Activated naive CD4-positive, alpha-beta T cell treated with anti-CD3 and anti-CD28 coated beads, Interleukin-2, amount 10 ng/mL, durations not matched to agents 7 days and 5 days (primary cell): ENCODE measurements around the gene MAP1S.
"Not testable (repeated sequence)": the region's sequence is repeated elsewhere in the genome, so short reads cannot be mapped to it uniquely, and the experiment has no call there.

Experiments used
- CTCF ChIA-PET: fragments of 350-600 bp; sonication (Branson Sonifier 250); formaldehyde crosslinking; loops from one replicate; lab custom pipeline; 2021; ENCODE audit warnings: antibody characterized with exemption; lab: Charles Lee
- DNase-seq: peaks from one replicate; pipeline ENCODE4 v3.0.0-alpha.2; 2020
- H3K27ac Mint-ChIP-seq: one replicate; pipeline ENCODE4 v1.8.0; 2021; ENCODE audit warnings: mild to moderate bottlenecking, moderate library complexity, mixed read lengths
- H3K27me3 Mint-ChIP-seq: one replicate; pipeline ENCODE4 v1.8.0; 2021; ENCODE audit warnings: mild to moderate bottlenecking, mixed read lengths
- H3K36me3 Mint-ChIP-seq: one replicate; pipeline ENCODE4 v1.8.0; 2021; ENCODE audit warnings: mixed read lengths
- H3K4me1 Mint-ChIP-seq: one replicate; pipeline ENCODE4 v1.8.0; 2021; ENCODE audit warnings: mixed read lengths
- H3K4me3 Mint-ChIP-seq: one replicate; pipeline ENCODE4 v1.8.0; 2021; ENCODE audit warnings: mild to moderate bottlenecking, moderate library complexity, mixed read lengths
- H3K9me3 Mint-ChIP-seq: one replicate; pipeline ENCODE4 v1.8.0; 2021; ENCODE audit warnings: mixed read lengths

MAP1S gene

DNA sequence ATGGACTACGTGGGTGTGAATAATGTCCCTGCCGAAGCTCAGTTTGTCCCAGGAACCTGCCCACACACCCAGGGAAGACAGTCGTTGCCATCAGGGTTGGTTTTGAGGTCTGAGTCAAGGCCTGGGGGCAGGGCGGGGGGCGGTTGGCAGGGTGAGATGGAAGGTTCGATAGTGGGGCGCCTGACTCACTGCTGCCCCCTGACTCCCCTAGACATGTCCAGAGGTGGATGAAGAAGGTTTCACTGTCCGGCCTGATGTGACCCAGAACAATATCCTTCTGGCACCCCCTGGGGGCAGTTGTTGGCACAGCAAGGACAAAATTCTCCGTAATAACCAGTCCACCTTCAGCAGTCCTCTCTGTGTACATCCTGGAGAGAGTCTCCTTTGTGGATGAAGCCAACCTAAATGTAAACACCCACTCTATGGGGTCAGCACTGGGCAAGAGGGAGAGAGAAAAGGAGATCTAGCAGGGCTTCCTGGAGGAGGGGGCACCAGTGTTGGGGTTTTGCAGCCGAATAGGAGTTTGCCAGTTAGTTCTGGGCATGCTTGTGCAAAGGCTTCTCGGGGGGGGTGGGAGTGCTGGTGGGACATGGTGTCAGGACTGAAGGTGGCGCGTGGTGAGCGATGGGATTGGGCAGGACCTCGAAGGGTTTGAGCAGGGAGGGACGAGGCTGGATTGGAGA lies 56.1 kb downstream of the MAP1S start:
- peaks cover 5% of the 10 kb centered on the region for H3K4me1 Mint-ChIP-seq
- H3K27me3 Mint-ChIP-seq = no peaks in the 10 kb centered on the region
- H3K36me3 Mint-ChIP-seq = peaks cover 52% of the 10 kb centered on the region
- DNase-seq = peak; percentile 54
- CTCF ChIA-PET = interaction anchor here (0.5 to 3.0 kb wide), 8 partner anchors 8 to 326 kb away, joined by 3 to 21 read pairs (median 4); partner anchors contain the start of gene MAP1S
- no peaks in the 10 kb centered on the region for H3K9me3 Mint-ChIP-seq
- H3K4me3 Mint-ChIP-seq = no peak overlapping the region
- H3K27ac Mint-ChIP-seq = no peak overlapping the region

DNA sequence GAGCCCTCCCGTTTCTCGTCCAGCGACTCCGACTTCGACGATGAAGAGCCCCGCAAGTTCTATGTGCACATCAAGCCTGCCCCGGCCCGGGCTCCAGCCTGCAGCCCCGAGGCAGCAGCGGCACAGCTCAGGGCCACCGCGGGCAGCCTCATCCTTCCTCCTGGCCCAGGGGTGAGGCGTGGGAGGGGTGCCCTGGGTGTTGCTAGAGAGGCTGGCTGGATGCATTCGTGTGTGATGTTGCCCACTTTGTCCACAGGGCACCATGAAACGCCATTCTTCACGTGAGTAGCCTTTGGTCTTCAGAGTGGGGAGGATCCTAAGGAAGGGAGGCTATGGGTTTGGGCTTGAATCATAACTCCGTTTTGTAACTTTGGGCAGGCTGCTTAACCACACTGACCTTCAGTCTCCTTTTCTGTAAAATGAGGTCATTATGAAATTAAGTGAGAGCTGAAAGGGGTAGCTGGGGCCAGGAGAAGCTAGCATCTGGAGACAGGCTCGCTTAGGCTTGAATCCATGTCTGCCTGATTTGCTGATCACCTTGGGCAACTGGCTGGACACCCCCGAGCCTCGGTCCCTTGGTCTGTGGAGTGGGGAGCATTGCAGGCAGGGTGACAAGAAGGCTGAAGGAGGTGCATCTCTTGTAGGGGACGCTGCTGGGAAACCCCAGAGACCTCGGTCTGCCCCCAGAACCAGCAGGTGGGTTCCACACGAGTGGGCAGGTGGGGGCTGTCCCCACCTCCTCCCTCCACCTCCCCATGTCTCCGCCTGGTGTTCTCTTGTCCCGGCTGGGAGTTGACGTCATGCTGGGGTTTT lies 56.9 kb downstream of the MAP1S start:
- Mint-ChIP-seq H3K36me3 (peaks cover 45% of the 10 kb centered on the region), H3K9me3 (no peaks in the 10 kb centered on the region), H3K27ac (no peak overlapping the region), H3K4me1 (peaks cover 5% of the 10 kb centered on the region), H3K4me3 (no peak overlapping the region), H3K27me3 (no peaks in the 10 kb centered on the region)
- no peak for DNase-seq
- CTCF ChIA-PET = interaction anchor here (1.5 to 3.0 kb wide), 3 partner anchors 52 to 79 kb away, joined by 3 to 21 read pairs (median 10); no protein-coding TSS in a partner anchor

DNA sequence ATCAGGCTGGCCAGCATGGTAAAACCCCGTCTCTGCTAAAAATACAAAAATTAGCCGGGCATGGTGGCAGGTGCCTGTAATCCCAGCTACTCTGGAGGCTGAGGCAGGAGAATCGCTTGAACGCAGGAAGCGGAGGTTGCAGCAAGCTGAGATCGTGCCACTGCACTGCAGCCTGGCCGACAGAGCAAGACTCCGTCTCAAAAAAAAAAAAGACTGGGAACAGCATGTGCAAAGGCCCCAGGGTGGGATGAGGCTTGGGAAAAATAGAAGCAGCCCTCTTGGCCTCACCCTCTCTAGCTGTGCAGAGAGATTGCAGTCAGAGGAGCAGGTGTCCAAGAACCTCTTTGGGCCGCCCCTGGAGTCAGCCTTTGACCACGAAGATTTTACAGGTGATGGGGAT lies 58.6 kb downstream of the MAP1S start:
- DNase-seq, H3K27me3 Mint-ChIP-seq, H3K27ac Mint-ChIP-seq, H3K4me1 Mint-ChIP-seq, H3K9me3 Mint-ChIP-seq, H3K4me3 Mint-ChIP-seq: not testable (repeated sequence)
- CTCF ChIA-PET = interaction anchor here (0.7 kb wide), 1 partner anchor 347 kb away, joined by 3 read pairs; no protein-coding TSS in a partner anchor
- peaks cover 48% of the 10 kb centered on the region for H3K36me3 Mint-ChIP-seq

DNA sequence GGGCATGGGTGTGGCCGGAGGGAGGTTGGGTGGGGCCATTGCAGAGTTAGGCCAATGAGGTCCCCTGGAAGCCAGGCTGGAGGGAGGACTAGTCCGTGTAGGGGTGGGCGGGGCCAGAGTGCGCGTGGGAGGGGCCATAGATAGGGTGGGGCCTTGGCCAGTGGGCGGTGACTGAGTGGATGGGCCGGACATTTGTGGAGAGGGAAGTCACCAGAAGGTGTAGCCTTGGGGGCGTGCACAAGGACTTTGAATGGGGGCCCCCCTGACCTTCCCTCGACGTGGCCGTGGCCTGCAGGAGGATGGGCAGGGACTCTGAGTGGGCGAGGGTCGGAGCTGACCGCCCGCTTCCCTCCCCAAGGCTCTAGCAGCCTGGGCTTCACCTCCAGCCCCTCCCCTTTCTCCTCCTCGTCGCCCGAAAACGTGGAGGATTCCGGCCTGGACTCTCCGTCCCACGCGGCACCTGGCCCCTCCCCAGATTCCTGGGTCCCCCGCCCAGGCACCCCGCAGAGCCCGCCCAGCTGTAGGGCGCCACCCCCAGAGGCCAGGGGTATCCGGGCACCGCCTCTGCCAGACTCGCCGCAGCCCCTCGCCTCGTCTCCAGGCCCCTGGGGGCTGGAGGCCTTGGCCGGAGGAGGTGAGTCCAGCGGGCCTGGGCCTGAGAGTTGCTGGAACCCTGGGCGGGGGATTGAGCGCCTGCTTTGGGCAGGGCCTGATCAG lies 59.1 kb downstream of the MAP1S start:
- Mint-ChIP-seq H3K27ac (no peak overlapping the region), H3K36me3 (peaks cover 42% of the 10 kb centered on the region), H3K4me3 (no peak overlapping the region), H3K9me3 (no peaks in the 10 kb centered on the region), H3K4me1 (peaks cover 5% of the 10 kb centered on the region), H3K27me3 (no peaks in the 10 kb centered on the region)
- CTCF ChIA-PET = interaction anchor here (0.7 kb wide), 1 partner anchor 347 kb away, joined by 3 read pairs; no protein-coding TSS in a partner anchor
- DNase-seq = peak; percentile 62

DNA sequence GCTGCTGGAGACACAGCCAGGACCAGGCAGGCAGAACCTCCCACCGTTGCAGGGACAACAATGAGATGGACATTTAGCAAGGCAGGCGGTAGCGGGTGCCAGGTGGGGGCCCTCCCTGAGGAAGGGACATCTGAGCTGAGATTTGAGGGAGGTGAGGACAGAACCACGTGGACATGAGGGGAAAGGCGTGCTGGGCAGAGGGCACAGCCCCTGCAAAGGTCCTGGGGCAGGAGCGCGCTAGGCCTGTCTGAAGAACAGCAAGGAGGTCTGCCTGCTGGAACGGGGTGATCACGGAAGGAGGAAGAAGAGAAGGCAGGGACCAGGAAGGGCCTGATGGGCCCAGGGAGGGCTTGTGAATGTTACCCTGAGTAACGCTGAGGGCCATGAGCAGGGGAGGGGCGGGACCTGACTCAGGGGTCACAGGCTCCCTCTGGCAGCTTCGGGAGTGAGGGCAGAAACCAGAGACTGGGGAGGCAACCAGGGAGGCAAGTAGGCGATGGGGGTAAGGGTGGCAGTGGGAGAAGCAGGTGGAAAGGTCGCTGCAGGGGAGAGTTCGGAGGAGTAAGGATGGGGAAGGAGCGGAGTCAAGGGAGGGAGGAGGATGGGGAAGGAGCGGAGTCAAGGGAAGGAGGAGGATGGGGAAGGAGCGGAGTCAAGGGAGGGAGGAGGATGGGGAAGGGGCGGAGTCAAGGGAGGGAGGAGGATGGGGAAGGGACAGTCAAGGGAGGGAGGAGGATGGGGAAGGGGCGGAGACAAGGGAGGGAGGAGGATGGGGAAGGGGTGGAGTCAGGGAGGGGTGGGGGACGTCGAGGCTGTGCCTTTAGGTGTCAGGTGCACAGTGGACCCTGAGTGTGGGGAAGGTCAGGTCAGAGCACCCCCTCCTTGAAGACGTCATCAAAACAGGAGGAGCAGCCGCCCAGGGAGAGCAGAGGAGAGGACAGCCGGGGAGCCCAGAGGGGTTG lies 60.0 kb downstream of the MAP1S start:
- Mint-ChIP-seq H3K27ac (peak overlapping the region; percentile 49), H3K4me3 (no peak overlapping the region), H3K9me3 (no peaks in the 10 kb centered on the region), H3K27me3 (no peaks in the 10 kb centered on the region), H3K4me1 (peaks cover 10% of the 10 kb centered on the region), H3K36me3 (peaks cover 42% of the 10 kb centered on the region)
- DNase-seq = no peak
- CTCF ChIA-PET = no interaction called here

DNA sequence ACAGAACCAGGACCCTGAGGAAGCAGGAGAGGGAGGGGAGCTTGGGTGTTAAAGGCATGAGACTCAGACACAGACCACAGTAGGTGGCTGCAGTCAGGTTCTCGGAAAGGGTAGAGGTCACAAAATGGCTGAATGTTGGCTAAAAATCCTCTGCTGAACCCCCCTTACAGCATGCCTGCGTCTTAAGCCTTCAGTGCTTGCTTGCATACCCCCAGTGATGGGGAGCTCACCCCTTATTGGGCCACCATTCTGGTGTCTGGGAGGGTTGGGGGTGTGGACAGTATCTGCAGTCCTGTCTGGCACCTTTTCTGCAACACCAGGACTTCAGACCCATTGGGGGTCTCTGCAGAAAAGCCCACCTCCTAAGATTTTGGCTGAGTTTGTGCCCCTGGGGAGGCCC lies 61.5 kb downstream of the MAP1S start:
- Mint-ChIP-seq H3K4me3 (no peak overlapping the region), H3K36me3 (peaks cover 39% of the 10 kb centered on the region), H3K27me3 (no peaks in the 10 kb centered on the region), H3K27ac (no peak overlapping the region), H3K9me3 (no peaks in the 10 kb centered on the region), H3K4me1 (peaks cover 13% of the 10 kb centered on the region)
- no peak for DNase-seq
- CTCF ChIA-PET = no interaction called here

DNA sequence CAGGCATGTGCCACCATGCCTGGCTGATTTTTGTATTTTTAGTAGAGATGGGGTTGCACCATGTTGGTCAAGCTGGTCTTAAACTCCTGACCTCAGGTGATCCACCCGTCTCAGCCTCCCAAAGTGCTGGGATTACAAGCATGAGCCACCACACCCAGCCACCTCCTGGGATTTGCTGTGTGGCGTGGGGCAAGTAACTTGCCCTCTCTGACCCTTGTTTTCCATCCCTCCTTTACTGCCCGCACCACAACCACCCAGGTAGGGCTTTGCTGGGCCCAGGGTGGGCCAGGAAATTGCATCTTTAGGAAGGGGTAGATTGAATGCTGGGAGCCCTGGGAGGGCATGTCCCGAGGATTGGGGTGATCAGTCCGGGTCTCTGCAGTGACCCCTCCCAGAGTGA lies 64.4 kb downstream of the MAP1S start:
- H3K9me3 Mint-ChIP-seq, DNase-seq, H3K27me3 Mint-ChIP-seq, H3K27ac Mint-ChIP-seq, H3K4me3 Mint-ChIP-seq: not testable (repeated sequence)
- CTCF ChIA-PET = interaction anchor here (1.0 to 3.1 kb wide), 7 partner anchors 9 to 211 kb away, joined by 3 to 12 read pairs (median 5); no protein-coding TSS in a partner anchor
- Mint-ChIP-seq H3K4me1 (peaks cover 16% of the 10 kb centered on the region), H3K36me3 (peaks cover 39% of the 10 kb centered on the region)
